HG03139 (cell line): ENCODE measurements around the gene RAPGEF4.

Experiments used
- ATAC-seq: cut with Tn5 transposase; IDR thresholded peaks from one replicate; pipeline ENCODE4 v1.9.1; 2021; ENCODE audit not compliant: unreplicated experiment

Gene RAPGEF4

DNA sequence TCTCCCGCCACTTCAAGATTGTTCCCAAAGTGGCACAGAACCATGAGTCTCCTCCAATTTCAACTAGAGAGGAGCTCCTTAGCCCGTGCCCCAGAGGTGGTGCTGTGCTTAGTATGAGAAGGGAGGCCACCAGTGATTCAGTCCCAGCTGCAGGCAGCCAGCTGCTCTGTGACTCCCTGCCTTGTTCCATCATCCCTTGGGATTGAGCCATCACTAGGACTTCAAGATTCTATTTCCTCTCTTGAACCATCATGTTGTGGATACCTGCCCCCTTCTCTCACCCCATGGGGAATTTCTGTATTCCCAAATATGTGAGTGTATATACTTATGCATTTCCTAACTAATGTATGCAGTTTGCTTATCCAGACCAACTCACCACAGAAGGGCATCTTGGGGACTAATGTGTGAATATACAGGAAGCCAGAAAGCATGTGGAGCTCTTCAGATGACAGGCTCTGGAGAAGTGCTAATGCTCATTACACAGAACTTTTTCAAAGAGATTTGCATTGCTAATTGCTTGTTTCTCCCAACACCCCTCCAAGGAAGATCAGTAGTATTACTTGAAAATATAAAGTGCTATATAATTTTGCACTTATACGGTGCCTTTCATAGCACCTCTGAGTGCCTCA lies 229.0 kb downstream of the RAPGEF4 start:
- ATAC-seq = no peak

DNA sequence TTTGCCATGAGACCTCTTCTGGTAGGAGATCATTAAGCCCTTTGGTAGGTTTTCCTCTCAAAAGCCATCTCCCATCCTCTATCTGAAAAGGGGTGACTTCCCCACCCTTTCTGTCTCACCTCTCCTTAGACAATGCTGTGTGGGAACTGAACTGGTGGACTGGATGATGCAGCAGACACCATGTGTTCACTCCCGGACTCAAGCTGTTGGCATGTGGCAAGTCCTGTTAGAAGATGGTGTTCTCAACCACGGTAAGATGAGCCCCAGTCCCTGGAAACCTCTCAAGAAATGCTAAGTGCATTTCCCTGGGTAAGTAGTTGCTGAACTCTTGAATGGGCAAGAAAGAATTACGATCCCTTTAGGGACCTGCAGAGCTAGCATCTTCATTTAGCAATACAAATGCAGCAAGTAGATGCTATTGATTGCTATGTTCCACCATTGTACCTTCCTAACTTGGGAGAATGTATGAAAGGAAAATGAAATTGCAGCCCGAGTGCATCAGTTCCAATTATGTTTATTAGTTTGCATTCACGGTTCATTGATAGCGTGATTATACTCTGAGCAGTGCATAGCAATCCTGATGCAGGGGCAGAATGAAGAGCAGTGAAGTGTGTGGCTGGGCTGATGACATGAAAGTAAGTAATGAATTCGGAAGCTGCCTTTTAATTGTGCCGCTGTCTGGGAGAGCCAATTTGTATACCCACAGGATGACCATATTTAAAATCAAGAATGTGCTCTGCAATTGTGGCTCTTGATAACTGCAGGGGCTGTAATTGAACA lies 230.0 kb downstream of the RAPGEF4 start:
- ATAC-seq = no peak

- ATAC-seq = no peak
These were observed 231.7 kb downstream of the RAPGEF4 start for GRCh38 chr2:172967036-172967982.

GRCh38 chr2:172968061-172968469 lies 232.4 kb downstream of the RAPGEF4 start:
- ATAC-seq = no peak

GRCh38 chr2:172969166-172969565 lies 233.5 kb downstream of the RAPGEF4 start:
- ATAC-seq = no peak

- no peak for ATAC-seq
These were observed 234.0 kb downstream of the RAPGEF4 start for GRCh38 chr2:172969609-172970008.

DNA sequence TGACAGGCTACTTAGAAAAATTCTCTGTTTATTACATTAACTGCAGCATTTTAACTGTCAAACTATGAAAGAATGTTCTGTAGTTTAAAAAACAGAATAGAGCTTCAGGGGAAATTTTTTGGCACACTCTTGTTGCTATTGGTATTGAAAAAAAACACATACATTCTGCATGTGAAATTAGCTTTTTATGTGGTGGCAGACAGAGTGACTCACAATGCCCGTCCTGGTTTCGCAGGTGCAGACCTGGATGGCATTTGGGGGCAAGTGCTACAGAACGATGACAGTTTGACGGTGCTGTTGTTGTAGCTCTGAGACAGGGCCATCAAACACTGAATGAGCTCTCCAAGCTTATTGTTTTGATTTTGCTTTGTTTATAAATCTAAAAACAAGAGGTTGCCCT lies 235.0 kb downstream of the RAPGEF4 start:
- ATAC-seq = no peak

- no peak for ATAC-seq
These were observed 236.5 kb downstream of the RAPGEF4 start for GRCh38 chr2:172972005-172972619.

DNA sequence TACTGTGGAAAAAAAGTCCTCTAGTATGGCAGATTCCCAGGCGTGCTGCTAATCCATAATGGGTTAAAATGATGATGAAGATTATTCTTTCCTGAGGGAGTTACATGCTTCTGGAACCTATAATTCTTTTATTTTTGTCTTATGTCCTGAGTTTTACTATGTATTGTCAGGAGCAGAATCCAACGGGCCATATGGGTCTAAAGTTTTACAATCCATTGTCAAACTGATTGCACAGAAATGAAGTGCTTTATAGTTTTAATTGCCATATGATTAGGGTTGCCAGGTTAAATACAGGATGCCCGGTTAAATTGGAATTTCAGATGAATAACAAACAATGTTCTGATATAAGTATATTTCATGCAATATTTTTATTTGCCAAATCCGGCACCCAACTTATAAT lies 239.1 kb downstream of the RAPGEF4 start:
- no peak for ATAC-seq

DNA sequence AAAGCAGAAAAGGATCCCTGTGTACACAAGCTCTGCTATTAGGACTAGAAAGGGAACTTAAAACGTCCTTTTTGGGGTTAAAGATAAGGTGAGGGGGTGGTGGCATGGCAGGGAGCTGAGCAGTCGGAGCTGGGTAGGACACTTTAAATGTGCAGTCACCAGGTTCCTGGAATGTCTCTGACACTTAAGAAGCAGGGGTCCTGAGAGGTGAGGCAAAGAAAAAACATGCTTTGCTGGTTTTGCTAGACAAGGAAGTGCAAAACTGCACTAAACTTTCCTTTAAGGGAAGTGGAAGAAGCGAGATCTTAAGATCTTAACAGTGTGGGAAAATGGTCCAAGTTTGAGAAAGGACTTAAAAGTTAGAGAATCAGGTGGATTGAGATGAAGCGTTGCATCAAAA lies 240.5 kb downstream of the RAPGEF4 start:
- no peak for ATAC-seq

DNA sequence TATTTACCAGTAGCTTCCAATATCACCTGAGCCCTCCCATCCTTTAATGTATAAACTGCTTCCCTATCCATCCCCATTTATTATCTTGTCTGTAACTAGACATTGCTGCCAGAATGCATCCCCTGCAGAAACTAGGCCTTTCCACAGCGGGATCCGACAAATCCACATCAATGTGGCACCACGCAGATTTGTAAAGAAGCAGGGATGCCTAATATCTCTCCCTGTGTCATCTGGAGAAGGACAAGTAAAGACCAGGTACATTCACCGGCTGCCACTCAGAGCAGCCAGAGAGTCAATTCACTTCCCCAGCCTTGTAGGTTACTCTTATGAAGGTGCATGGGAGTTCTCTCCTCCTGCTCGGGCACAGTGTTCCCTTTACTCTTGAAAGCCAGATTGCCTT lies 241.2 kb downstream of the RAPGEF4 start:
- no peak for ATAC-seq

DNA sequence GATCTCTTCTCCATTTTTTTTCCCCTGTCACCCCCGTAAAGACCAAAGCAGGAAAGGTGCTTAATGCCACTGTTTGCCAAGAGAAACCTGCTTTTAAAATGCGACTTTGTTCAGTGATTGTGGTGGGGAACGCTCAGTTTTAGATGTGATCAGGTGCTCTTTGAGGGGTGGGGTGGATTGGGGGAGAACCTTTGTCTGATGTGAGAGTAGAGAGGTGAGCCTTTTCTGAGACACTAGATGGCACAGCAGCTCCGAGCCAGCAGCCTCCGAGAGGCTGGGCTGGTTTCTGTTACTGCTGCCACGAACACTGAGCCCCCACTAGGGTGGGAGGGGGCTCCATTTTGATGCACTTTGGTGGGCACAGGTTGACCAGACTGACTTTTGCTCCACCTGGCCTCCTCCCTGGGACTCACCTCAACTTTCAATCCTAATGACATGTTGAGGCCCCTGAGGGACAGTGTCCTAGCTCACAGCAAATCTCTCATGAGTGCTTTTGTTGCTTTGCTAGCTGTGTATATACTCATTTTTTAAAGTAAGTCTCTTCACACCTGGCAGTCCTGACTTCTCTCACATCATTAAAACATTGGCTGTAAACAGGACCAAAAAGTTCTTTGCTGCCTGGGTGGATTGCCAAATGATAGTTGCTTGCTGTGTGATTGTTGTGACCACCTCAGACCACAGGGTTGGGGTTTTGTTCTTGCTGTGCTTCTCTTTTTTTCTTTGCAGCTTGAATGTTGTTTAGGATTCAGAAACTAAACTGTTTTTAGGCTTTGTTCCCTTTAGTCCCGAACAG lies 241.8 kb downstream of the RAPGEF4 start:
- ATAC-seq = no peak

- ATAC-seq = no peak
These were observed 242.4 kb downstream of the RAPGEF4 start for GRCh38 chr2:172978063-172978383.

DNA sequence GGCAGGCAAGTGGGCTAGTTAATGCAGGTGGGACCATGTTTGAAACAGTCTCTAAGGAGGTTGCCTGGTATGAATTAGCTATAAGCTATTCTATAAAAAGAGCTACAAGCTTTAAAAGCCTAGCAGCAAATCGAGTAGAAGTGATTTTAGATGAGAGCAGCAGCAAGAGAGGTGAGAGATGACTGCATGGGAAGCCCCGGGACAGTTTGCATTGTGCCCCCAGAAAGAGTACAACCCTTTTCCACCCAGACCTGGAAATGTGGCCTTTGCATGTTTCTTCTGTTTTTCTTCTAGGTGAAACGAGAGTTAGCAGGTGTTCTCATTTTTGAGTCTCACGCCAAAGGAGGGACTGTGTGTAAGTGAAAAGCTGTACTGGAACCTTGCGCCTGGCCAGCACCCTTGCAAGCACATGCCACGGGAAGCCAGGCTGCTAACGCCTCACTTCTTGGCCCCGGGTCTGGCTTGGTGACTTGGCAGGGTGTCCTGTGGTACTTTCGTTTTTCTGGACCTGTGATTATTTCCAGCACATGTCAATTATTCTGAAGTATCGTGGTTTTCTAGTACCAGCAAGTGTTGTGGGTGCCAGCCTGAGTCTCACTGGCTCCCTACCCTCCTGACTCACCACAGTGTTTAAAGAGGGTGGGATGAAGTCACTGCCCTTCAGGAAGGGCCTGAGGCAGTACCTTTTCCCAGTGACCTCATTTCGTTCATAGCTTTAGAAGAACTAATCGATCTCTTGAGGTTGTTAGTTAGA lies 249.7 kb downstream of the RAPGEF4 start:
- no peak for ATAC-seq

DNA sequence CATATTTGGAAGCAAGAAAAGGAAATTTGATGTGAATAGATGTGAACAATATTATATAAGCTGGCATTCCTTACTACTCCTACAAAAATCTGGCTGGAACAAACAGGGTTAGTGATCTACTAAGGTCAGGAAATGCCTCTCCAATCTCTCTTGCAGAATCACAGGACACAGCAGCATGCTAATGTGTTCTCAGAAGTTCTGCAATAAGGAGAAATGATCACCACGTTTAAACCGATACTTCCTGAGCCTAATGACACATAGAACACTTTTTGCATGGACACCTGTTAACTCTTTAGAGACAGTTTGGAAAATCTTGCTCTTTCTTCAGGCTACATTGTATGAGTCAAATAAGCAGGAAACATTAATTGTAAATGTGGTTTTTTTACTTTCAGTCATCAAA lies 250.4 kb downstream of the RAPGEF4 start:
- no peak for ATAC-seq

- no peak for ATAC-seq
These were observed 253.1 kb downstream of the RAPGEF4 start for GRCh38 chr2:172988728-172989127.

DNA sequence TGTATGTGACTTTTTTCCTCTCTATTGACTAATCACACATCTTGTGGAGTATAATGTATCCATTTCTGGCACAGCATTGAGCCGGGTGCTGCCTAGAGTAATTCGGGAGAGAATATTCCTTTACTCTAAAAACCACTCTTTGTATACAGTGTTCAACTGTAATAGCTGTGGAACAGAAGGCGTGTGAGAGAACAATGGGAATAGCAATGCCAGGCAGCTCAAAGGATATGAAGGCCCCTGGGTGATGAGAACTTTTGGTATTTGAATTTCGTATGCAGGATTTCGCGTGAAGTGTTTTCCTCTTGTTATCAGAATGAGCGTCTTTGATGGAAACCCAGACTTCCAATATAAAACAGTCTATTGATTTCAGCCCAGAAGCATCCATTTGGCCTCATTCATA lies 255.4 kb downstream of the RAPGEF4 start:
- no peak for ATAC-seq

GRCh38 chr2:172993139-172993538 lies 257.5 kb downstream of the RAPGEF4 start:
- no peak for ATAC-seq

GRCh38 chr2:172993931-172994717 lies 258.5 kb downstream of the RAPGEF4 start:
- no peak for ATAC-seq
